ENCODE measurements around the gene WARS2. TPM values are rescaled to one million over a fixed set of nuclear protein-coding genes. Genes with fewer than 3 reads are reported as not detected.
A peak's percentile ranks its signal among the peaks of the same experiment; 100 is the strongest.

Gene WARS2
- total and polyA plus RNA-seq, 4 donors: 4.6 to 33.2 (median 11.3) TPM

DNA sequence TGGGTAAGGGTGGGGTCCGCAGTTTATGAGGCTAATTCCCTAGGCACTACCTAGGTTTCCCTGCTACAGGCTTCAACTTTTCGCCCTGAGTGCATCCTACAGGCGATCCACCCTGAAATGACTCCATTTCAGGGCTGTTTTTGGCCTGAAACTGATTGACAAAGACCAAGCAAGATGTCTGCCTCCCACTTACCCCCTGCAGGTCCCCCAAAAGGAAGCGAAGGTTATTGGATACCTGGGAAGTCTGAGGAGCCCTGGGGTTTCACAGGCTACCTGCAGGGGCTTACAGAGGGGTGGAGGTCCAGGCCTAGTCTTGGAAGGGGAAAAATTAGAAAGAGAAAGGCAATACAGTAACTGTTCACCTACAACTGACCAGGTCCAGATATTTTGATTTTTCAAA lies 149.0 kb downstream of the WARS2 start:
- DNase-seq (no peak), ATAC-seq (ENCODE audit: insufficient read depth, low FRiP score) (no peak)
- Histone ChIP-seq H3K4me3 (no peak overlapping the region), H3K4me1 (ENCODE audit: control insufficient read depth in 5 of 5, insufficient read depth in 5 of 5, low read length in 5 of 5) (peaks cover 0 to 29% (median 7%) of the 10 kb centered on the region in 5 donors), H3K9ac (ENCODE audit: insufficient read depth in 1 of 2, low read length in 2 of 2) (no peak overlapping the region), H3K27ac (ENCODE audit: low read depth in 1 of 2, low read length in 1 of 2) (no peak overlapping the region), H3K36me3 (ENCODE audit: control insufficient read depth in 4 of 4, insufficient read depth in 4 of 4, low read length in 4 of 4) (no peaks in the 10 kb centered on the region), H3K9me3 (ENCODE audit: control insufficient read depth in 4 of 4, insufficient read depth in 3 of 4, low read length in 3 of 4) (peaks cover 0 to 29% (median 0%) of the 10 kb centered on the region in 4 donors), H3K27me3 (ENCODE audit: control insufficient read depth in 3 of 3, insufficient read depth in 3 of 3, low read length in 2 of 3) (peaks cover 22 to 100% (median 95%) of the 10 kb centered on the region in 3 donors)
- TF ChIP-seq, protein P1, sequence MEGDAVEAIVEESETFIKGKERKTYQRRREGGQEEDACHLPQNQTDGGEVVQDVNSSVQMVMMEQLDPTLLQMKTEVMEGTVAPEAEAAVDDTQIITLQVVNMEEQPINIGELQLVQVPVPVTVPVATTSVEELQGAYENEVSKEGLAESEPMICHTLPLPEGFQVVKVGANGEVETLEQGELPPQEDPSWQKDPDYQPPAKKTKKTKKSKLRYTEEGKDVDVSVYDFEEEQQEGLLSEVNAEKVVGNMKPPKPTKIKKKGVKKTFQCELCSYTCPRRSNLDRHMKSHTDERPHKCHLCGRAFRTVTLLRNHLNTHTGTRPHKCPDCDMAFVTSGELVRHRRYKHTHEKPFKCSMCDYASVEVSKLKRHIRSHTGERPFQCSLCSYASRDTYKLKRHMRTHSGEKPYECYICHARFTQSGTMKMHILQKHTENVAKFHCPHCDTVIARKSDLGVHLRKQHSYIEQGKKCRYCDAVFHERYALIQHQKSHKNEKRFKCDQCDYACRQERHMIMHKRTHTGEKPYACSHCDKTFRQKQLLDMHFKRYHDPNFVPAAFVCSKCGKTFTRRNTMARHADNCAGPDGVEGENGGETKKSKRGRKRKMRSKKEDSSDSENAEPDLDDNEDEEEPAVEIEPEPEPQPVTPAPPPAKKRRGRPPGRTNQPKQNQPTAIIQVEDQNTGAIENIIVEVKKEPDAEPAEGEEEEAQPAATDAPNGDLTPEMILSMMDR (IDR thresholded peaks at IDR 0.05; ENCODE audit: control extremely low read depth, extremely low read depth): no peak
- 21 to 28% methylated on average over 4 of the region's 4 CpGs for WGBS, 2 donors

DNA sequence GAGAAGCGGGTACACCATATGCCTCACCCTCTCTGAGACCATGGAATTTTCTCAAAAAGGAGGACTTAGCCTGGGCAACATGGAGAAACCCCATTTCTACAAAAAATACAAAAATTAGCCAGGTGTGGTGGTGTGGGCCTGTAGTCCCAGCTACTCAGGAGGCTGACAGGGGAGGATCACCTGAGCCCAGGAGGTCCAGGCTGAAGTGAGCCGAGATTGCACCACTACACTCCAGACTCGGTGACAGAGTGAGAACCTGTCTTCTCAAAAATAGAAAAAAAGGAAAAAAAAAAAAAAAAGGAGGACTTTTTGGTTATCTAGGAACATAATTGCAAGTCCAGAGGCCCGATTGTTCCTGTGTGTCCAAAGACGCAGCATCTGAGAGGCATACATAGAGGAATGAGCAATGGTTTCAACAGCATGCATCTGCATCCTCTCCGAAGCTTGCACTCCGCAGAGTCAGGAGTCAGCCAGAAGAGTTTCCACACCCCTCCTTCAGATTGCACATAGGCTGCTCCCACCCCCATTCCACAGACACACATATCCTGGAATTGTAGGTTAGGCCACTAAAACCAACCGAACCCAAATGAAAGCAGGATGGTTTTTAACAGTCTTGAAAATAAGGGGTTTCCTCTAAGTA lies 149.8 kb downstream of the WARS2 start:
- 28 to 47% methylated on average over 8 of the region's 8 CpGs for WGBS, 2 donors
- Histone ChIP-seq H3K9me3 (ENCODE audit: control insufficient read depth in 4 of 4, insufficient read depth in 3 of 4, low read length in 3 of 4) (peaks cover 0 to 31% (median 0%) of the 10 kb centered on the region in 4 donors), H3K9ac (ENCODE audit: insufficient read depth in 1 of 2, low read length in 2 of 2) (no peak overlapping the region), H3K36me3 (ENCODE audit: control insufficient read depth in 4 of 4, insufficient read depth in 4 of 4, low read length in 4 of 4) (no peaks in the 10 kb centered on the region), H3K27ac (ENCODE audit: low read depth in 1 of 2, low read length in 1 of 2) (no peak overlapping the region), H3K4me3 (no peak overlapping the region), H3K27me3 (ENCODE audit: control insufficient read depth in 3 of 3, insufficient read depth in 3 of 3, low read length in 2 of 3) (peaks cover 24 to 100% (median 95%) of the 10 kb centered on the region in 3 donors), H3K4me1 (ENCODE audit: control insufficient read depth in 5 of 5, insufficient read depth in 5 of 5, low read length in 5 of 5) (peaks cover 0 to 33% (median 7%) of the 10 kb centered on the region in 5 donors)
- DNase-seq (no peak), ATAC-seq (ENCODE audit: insufficient read depth, low FRiP score) (no peak)
- TF ChIP-seq, protein P1 (IDR thresholded peaks at IDR 0.05; ENCODE audit: control extremely low read depth, extremely low read depth): no peak

DNA sequence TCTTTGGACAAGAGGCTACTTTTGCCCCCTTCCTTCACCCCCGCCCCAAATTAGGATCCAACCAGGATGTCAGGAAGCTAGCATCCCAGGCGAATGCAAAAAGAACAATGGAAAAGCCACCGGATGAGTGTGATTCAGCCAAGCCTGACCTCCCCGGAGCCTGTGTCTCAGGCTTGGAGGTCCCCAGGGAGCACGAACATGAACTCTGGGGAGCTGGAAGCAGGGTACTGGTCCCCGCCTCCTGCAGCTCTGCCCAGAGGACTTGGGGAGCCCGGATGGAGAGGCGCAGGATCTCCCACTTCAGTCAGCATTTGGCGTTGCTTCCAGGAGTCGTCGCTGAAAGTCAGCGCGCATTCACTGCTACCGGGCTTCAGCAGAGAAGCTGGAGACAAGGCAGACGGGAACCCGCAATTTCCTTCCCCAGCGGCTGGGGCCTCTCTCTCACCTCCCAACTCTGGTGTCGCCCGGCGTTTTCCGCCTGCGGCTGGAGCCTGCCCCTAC lies 150.5 kb downstream of the WARS2 start:
- H3K4me3 ChIP-seq: no peak overlapping the region
- no peak overlapping the region for H3K9ac ChIP-seq (ENCODE audit: insufficient read depth in 1 of 2, low read length in 2 of 2)
- peaks cover 20 to 100% (median 95%) of the 10 kb centered on the region in 3 donors for H3K27me3 ChIP-seq (ENCODE audit: control insufficient read depth in 3 of 3, insufficient read depth in 3 of 3, low read length in 2 of 3)
- no peak for ATAC-seq (ENCODE audit: insufficient read depth, low FRiP score)
- WGBS, 2 donors: 4 to 17% methylated on average over 22 of the region's 22 CpGs
- TF ChIP-seq, protein P1 (IDR thresholded peaks at IDR 0.05; ENCODE audit: control extremely low read depth, extremely low read depth): no peak
- peaks cover 0 to 38% (median 7%) of the 10 kb centered on the region in 5 donors for H3K4me1 ChIP-seq (ENCODE audit: control insufficient read depth in 5 of 5, insufficient read depth in 5 of 5, low read length in 5 of 5)
- DNase-seq: peak in 1 of 3 donors; percentile 32
- H3K36me3 ChIP-seq (ENCODE audit: control insufficient read depth in 4 of 4, insufficient read depth in 4 of 4, low read length in 4 of 4): no peaks in the 10 kb centered on the region
- H3K9me3 ChIP-seq (ENCODE audit: control insufficient read depth in 4 of 4, insufficient read depth in 3 of 4, low read length in 3 of 4): peaks cover 0 to 29% (median 0%) of the 10 kb centered on the region in 4 donors
- no peak overlapping the region for H3K27ac ChIP-seq (ENCODE audit: low read depth in 1 of 2, low read length in 1 of 2)
